T-cell (primary cell): ENCODE measurements around the gene MAP3K2. TPM values are rescaled to one million over a fixed set of nuclear protein-coding genes. Genes with fewer than 3 reads are reported as not detected.

Experiments
- ATAC-seq, 4 experiments: fragments of 200-7000 bp in 3 of 4; fragments of 150-1000 bp in 1 of 4; cut with Tn5 transposase; replicated peaks in 1 of 4; 1 replicate in 3 of 4; 2 replicates in 1 of 4; pipeline ENCODE4 v1.10.0; 2021; ENCODE audit warnings: moderate library complexity in 3 of 4, mild to moderate bottlenecking in 2 of 4, moderate number of reproducible peaks in 1 of 4
- CTCF ChIA-PET, 2 donors: fragments of 300-600 bp; sonication (Branson Sonifier 250); formaldehyde crosslinking; loops; one replicate each; lab custom pipeline; 2022; ENCODE audit warnings: antibody characterized with exemption in 2 of 2; lab: Charles Lee
- POLR2A ChIA-PET, 2 donors: fragments of 300-600 bp; sonication (Branson Sonifier 250); formaldehyde crosslinking; loops; one replicate each; lab custom pipeline; 2022; ENCODE audit warnings: antibody characterized with exemption in 2 of 2; lab: Charles Lee
- DNase-seq, 35 experiments: peaks; one replicate each; pipeline versions ENCODE4 v3.0.0 to v3.0.0-alpha.2; 2013 to 2023
- H3K27ac ChIP-seq: one replicate; pipeline ENCODE4 v1.5.1; 2013; ENCODE audit warnings: low read length
- H3K27me3 ChIP-seq, 2 experiments: replicated peaks in 1 of 2; 1 replicate in 1 of 2; 2 replicates in 1 of 2; pipeline versions ENCODE4 v1.6.1 to v1.7.0; 2013; ENCODE audit warnings: low read length in 1 of 2, mixed read lengths in 1 of 2; ENCODE audit not compliant: control insufficient read depth in 2 of 2, insufficient read depth in 2 of 2; ENCODE audit errors: extremely low read depth in 1 of 2
- H3K36me3 ChIP-seq, 2 donors: 1 replicate in 1 of 2; 2 replicates in 1 of 2; pipeline versions ENCODE4 v1.6.1 to v1.7.0; 2013; ENCODE audit warnings: low read length in 1 of 2; ENCODE audit not compliant: control insufficient read depth in 2 of 2, insufficient read depth in 1 of 2; ENCODE audit errors: extremely low read depth in 1 of 2
- H3K4me1 ChIP-seq, 2 experiments: 1 replicate in 1 of 2; 2 replicates in 1 of 2; pipeline versions ENCODE4 v1.6.1 to v1.7.0; 2013; ENCODE audit warnings: low read length in 2 of 2, mixed read lengths in 1 of 2; ENCODE audit not compliant: insufficient read depth in 2 of 2, control insufficient read depth in 1 of 2; ENCODE audit errors: extremely low read depth in 1 of 2
- H3K4me3 ChIP-seq, 2 donors: 1 replicate in 1 of 2; 2 replicates in 1 of 2; pipeline versions ENCODE4 v1.5.1 to v1.7.0; 2013; ENCODE audit warnings: mild to moderate bottlenecking in 2 of 2, low read length in 1 of 2, moderate library complexity in 1 of 2; ENCODE audit not compliant: control insufficient read depth in 1 of 2; ENCODE audit errors: extremely low read depth in 1 of 2
- H3K9me3 ChIP-seq: 2 replicates; pipeline ENCODE4 v1.7.0; 2013
- H3K27ac Mint-ChIP-seq, 2 donors: one replicate each; pipeline ENCODE4 v1.8.0; 2020 to 2021; ENCODE audit warnings: mild to moderate bottlenecking in 2 of 2, mixed read lengths in 2 of 2
- H3K27me3 Mint-ChIP-seq, 2 donors: one replicate each; pipeline ENCODE4 v1.8.0; 2021 to 2022; ENCODE audit warnings: mixed read lengths in 2 of 2
- H3K36me3 Mint-ChIP-seq: one replicate; pipeline ENCODE4 v1.8.0; 2021; ENCODE audit warnings: mixed read lengths
- H3K4me1 Mint-ChIP-seq, 3 donors: one replicate each; pipeline ENCODE4 v1.8.0; 2020 to 2022; ENCODE audit warnings: mixed read lengths in 3 of 3, mild to moderate bottlenecking in 1 of 3
- H3K4me3 Mint-ChIP-seq, 3 donors: one replicate each; pipeline ENCODE4 v1.8.0; 2020 to 2022; ENCODE audit warnings: mild to moderate bottlenecking in 3 of 3, mixed read lengths in 3 of 3, moderate library complexity in 3 of 3
- H3K9me3 Mint-ChIP-seq, 3 donors: one replicate each; pipeline ENCODE4 v1.8.0; 2020 to 2022; ENCODE audit warnings: mixed read lengths in 3 of 3
- WGBS: methylation state at CpG from one replicate; pipeline ENCODE4 v1.1.5; 2013; ENCODE audit warnings: missing lambda C conversion rate; ENCODE audit not compliant: insufficient coverage; 5-methylcytosine and 5-hydroxymethylcytosine counted together
- total RNA-seq, 35 experiments: library from RNA in 6 of 35; stranded (reverse) in 6 of 35; fragments of 120-200 nt in 1 of 35; gene quantifications; one replicate each; pipeline versions ENCODE4 v1.2.1 to v1.2.4 and lab custom pipeline; 2013 to 2026

The MAP3K2 gene
- total RNA-seq, 5 donors from 2014 or later (not counting 1 experiment from before 2014, with no cell fraction given): 81.6 to 89.1 (median 83.2) TPM

DNA sequence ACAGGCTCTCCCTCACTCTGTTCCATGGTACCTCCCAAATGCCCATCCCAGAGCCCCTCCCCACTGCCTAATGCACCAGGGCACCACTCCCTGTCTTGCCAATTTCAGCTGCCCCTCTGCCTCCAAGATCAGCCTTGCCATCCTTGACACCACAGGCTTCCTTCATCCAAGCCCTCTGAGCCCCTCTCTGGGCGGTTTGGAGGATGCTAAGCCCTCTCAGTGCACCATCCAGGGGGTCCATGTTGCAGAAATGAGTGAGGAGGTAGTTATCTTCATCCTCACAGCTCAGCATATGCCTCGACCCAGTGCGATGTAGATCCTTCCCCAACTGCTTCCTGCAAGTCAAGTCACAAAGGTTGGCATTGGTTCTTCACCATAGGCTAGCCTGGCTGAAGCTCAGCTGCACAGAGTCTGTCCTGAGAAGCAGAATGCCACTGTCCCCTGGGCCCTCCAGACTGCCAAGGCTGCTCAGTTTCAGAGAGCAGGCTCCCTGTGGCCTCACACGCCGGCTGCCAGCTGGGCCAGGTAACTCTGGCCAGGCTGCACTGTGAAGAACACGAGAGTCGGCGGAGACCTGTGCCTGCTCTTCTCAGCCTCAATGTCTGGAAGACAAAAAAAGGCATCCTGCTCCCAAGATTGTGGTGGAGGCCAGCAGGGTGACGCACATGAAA is 9.9 kb upstream of the MAP3K2 start:
- H3K9me3 Mint-ChIP-seq: no peaks in the 10 kb centered on the region
- ChIA-PET CTCF (interaction anchor here in 1 of 2 donors (0.6 kb wide), 1 partner anchor 103 kb away, joined by 3 read pairs; the partner anchor contains the start of gene ERCC3), POLR2A (interaction anchor here (0.6 kb wide), 2 partner anchors 25 to 180 kb away, joined by 3 to 4 read pairs; no protein-coding TSS in a partner anchor)
- Histone ChIP-seq H3K4me1 (no peaks in the 10 kb centered on the region), H3K36me3 (no peaks in the 10 kb centered on the region), H3K27ac (no peak overlapping the region), H3K4me3 (no peak overlapping the region), H3K27me3 (peaks cover 0 to 11% of the 10 kb centered on the region in 2 experiments), H3K9me3 (no peaks in the 10 kb centered on the region)
- 90% methylated on average over 7 of the region's 9 CpGs for WGBS
- H3K27ac Mint-ChIP-seq: no peak overlapping the region
- DNase-seq: no peak
- no peak overlapping the region for H3K4me3 Mint-ChIP-seq
- H3K4me1 Mint-ChIP-seq: peaks cover 0 to 8% (median 6%) of the 10 kb centered on the region in 3 donors
- H3K27me3 Mint-ChIP-seq: no peaks in the 10 kb centered on the region
- peaks cover 16% of the 10 kb centered on the region for H3K36me3 Mint-ChIP-seq
- ATAC-seq: no peak

DNA sequence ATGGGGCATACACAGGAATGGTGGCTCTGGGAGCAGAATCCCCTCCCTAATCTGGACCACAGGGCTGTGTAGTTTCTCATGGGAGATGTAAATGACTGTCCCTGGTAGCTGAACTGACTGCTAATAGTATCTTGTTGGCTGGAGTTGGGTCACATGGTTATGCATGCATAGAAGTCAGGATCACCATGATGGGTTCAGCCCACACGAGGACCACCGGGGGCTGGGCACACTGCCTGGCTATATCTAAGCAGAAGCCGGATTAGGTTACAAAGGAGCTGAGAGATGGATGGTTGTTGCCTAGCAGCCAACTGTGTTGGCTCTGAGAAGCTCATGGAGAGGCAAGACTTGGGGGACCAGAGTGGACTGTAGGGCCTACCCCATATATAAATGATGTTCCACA is 6.7 kb upstream of the MAP3K2 start:
- ChIA-PET POLR2A (interaction anchor here (0.5 to 0.8 kb wide), 2 partner anchors 9 to 10 kb away, joined by 3 read pairs; no protein-coding TSS in a partner anchor), CTCF (interaction anchor here (0.6 to 1.4 kb wide), 3 partner anchors 20 to 678 kb away, joined by 3 to 9 read pairs (median 5); no protein-coding TSS in a partner anchor)
- no peak for DNase-seq
- Mint-ChIP-seq H3K27me3 (no peaks in the 10 kb centered on the region), H3K27ac (no peak overlapping the region), H3K4me3 (no peak overlapping the region), H3K9me3 (no peaks in the 10 kb centered on the region), H3K4me1 (peaks cover 15 to 27% (median 19%) of the 10 kb centered on the region in 3 donors), H3K36me3 (peaks cover 18% of the 10 kb centered on the region)
- WGBS: 87% methylated on average over 2 of the region's 3 CpGs
- no peaks in the 10 kb centered on the region for H3K36me3 ChIP-seq
- H3K9me3 ChIP-seq: no peaks in the 10 kb centered on the region
- peaks cover 6 to 9% of the 10 kb centered on the region in 2 experiments for H3K4me1 ChIP-seq
- peaks cover 0 to 7% of the 10 kb centered on the region in 2 experiments for H3K27me3 ChIP-seq
- H3K27ac ChIP-seq: no peak overlapping the region
- ATAC-seq: no peak
- H3K4me3 ChIP-seq: no peak overlapping the region

DNA sequence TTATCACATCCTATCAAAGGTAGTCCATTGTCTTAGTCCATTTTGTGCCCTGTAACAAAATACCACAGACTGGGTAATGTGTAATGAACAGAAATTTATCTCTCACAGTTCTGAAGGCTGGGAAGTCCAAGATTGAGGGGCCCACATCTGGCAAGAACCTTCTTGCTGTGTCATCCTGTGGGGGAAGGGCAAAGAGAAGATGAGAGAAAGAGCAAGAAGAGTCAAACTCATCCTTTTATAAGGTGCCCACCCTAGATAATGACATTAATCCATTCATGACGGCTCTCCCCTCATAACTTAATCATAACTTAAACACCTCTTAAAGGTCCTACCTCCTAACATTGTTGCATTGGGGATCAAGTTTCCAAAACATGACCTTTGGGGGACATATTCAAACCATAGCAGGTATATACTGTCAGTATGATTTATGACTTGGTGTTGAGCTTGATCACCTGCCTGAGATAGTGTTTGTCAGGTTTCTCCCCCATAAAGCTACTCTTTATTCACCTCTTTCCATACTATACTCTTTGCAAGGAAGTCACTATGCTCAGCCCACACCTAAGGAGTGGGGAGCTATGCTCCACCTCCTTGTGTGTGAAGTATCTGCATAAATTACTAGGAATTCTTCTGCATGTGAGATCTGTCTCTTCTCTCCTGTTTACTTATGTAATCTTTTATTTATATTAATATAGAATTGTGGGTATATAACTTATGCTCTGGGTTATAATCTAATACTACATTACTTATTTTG is 5.2 kb upstream of the MAP3K2 start:
- DNase-seq: no peak
- Mint-ChIP-seq H3K4me1 (peaks cover 30 to 37% (median 30%) of the 10 kb centered on the region in 3 donors), H3K4me3 (no peak overlapping the region), H3K27me3 (no peaks in the 10 kb centered on the region), H3K9me3 (no peaks in the 10 kb centered on the region), H3K36me3 (peaks cover 18% of the 10 kb centered on the region), H3K27ac (no peak overlapping the region)
- Histone ChIP-seq H3K36me3 (no peaks in the 10 kb centered on the region), H3K27ac (no peak overlapping the region), H3K4me3 (no peak overlapping the region), H3K4me1 (peaks cover 11 to 22% of the 10 kb centered on the region in 2 experiments), H3K27me3 (peaks cover 0 to 5% of the 10 kb centered on the region in 2 experiments), H3K9me3 (no peaks in the 10 kb centered on the region)
- ChIA-PET CTCF (no interaction called here), POLR2A (interaction anchor here in 1 of 2 donors (0.6 kb wide), 1 partner anchor 74 kb away, joined by 3 read pairs; no protein-coding TSS in a partner anchor)
- 100% methylated on average over 1 of the region's 1 CpG for WGBS
- no peak for ATAC-seq

DNA sequence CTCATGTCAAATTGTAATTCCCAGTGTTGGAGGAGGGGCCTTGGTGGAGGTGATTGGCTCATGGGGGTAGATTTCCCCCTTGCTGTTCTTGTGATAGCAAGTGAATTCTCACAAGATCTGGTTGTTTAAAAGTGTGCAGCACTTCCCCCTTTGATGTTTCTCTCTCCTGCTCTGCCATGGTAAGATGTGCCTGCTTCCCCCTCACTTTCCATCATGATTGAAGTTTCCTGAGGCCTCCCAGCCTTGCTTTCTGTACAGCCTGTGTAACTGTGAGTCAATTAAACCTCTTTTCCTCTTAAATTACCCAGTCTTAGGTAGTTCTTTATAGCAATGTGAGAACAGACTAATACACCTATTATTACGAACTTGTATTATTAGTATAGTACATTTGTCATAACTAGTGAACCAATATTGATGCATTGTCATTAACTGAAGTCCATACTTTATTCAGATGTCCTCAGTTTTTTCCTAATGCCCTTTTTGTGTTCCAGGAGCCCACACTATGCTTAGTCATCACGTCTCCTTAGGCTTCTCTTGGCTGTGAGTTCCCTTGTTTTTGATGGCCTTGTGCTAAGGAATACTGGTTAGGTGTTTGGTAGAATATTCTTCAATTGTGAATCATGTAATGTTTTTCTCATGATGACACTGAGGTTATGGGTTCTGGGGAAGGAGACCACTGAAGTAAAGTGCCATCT is 4.5 kb upstream of the MAP3K2 start:
- ChIA-PET CTCF (no interaction called here), POLR2A (interaction anchor here in 1 of 2 donors (0.6 kb wide), 1 partner anchor 74 kb away, joined by 3 read pairs; no protein-coding TSS in a partner anchor)
- H3K4me1 Mint-ChIP-seq: peaks cover 28 to 35% (median 30%) of the 10 kb centered on the region in 3 donors
- DNase-seq: no peak
- no peaks in the 10 kb centered on the region for H3K36me3 ChIP-seq
- H3K27ac Mint-ChIP-seq: peak overlapping the region in 1 of 2 donors; percentile 50
- peaks cover 18% of the 10 kb centered on the region for H3K36me3 Mint-ChIP-seq
- no peaks in the 10 kb centered on the region for H3K9me3 ChIP-seq
- ATAC-seq: no peak
- no peak overlapping the region for H3K4me3 Mint-ChIP-seq
- no peak overlapping the region for H3K27ac ChIP-seq
- WGBS: 100% methylated on average over 1 of the region's 2 CpGs
- no peak overlapping the region for H3K4me3 ChIP-seq
- H3K27me3 Mint-ChIP-seq: no peaks in the 10 kb centered on the region
- H3K27me3 ChIP-seq: no peaks in the 10 kb centered on the region
- peaks cover 11 to 22% of the 10 kb centered on the region in 2 experiments for H3K4me1 ChIP-seq
- H3K9me3 Mint-ChIP-seq: no peaks in the 10 kb centered on the region

DNA sequence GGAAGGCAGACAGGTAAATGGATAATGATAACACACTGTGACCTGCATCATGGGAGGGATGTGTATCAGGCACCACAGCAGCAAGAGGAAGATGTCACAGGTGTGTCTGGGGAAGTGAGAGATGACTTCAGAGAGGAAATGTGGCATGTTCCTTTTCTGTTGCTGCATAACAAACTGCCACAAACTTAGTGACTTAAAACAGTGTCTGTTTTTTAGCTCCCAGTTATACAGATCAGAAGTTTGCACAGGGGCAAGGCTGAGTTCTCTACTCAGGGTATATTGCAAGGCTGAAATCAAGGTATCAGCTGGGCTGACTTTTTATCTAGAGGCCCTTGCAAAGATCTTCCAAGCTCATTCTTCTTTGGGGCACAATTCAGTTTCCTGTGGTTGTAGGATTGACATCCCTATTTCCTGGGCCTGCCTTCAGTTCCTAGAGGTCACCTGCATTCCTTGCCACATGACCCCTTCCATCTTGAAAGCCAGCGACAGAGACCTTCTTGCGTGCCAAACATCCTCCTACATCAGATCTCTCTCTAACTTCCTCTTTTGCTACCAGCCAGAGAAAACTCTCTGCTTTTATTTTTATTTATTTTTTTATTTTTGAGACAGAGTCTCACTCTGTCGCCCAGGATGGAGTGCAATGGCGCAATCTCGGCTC is 2.1 kb upstream of the MAP3K2 start:
- Histone ChIP-seq H3K27me3 (no peaks in the 10 kb centered on the region), H3K4me1 (peaks cover 19 to 26% of the 10 kb centered on the region in 2 experiments), H3K36me3 (no peaks in the 10 kb centered on the region), H3K4me3 (peak overlapping the region in 1 of 2 donors; percentile 5), H3K27ac (peak overlapping the region; percentile 100), H3K9me3 (no peaks in the 10 kb centered on the region)
- Mint-ChIP-seq H3K9me3 (no peaks in the 10 kb centered on the region), H3K27ac (peak overlapping the region; percentile 98 to 99), H3K36me3 (peaks cover 17% of the 10 kb centered on the region), H3K4me1 (peaks cover 48 to 56% (median 51%) of the 10 kb centered on the region in 3 donors), H3K27me3 (no peaks in the 10 kb centered on the region), H3K4me3 (peak overlapping the region; percentile 44 to 86 (median 54))
- CTCF ChIA-PET: interaction anchor here in 1 of 2 donors (2.4 kb wide), 1 partner anchor 26 kb away, joined by 22 read pairs; no protein-coding TSS in a partner anchor
- ATAC-seq (peak in 1 of 4 experiments; percentile 3), DNase-seq (peak in 19 of 35 experiments; percentile 8 to 57 (median 22))
- WGBS: 40% methylated on average over 1 of the region's 5 CpGs
- POLR2A ChIA-PET: interaction anchor here in 1 of 2 donors (0.6 kb wide), 1 partner anchor 26 kb away, joined by 3 read pairs; no protein-coding TSS in a partner anchor
